Esophagus squamous epithelium (tissue), 5 donors: ENCODE results near the gene DMTF1. TPM values are rescaled to one million over a fixed set of nuclear protein-coding genes. Genes with fewer than 3 reads are reported as not detected.

Experiments used
- DNase-seq: peaks from one replicate; lab custom pipeline; 2025; lab: John Stamatoyannopoulos, UW
- H3K27ac ChIP-seq, 4 donors: fragments of 200-600 bp; sonication (generic); one replicate each; pipeline ENCODE4 v1.5.1; 2016 to 2019; ENCODE audit warnings: mild to moderate bottlenecking in 1 of 4
- H3K27me3 ChIP-seq, 4 donors: fragments of 200-600 bp; sonication (generic); 1 replicate in 3 of 4; 2 replicates in 1 of 4; pipeline versions ENCODE4 v1.5.1 to v1.6.0; 2017 to 2021; ENCODE audit warnings: antibody characterized with exemption in 1 of 4
- H3K36me3 ChIP-seq, 3 donors: fragments of 200-600 bp; sonication (generic); one replicate each; pipeline ENCODE4 v1.5.1; 2016 to 2019
- H3K4me1 ChIP-seq, 3 donors: fragments of 200-600 bp; sonication (generic); one replicate each; pipeline ENCODE4 v1.5.1; 2017 to 2019
- H3K4me3 ChIP-seq, 4 donors: fragments of 200-600 bp; sonication (generic); 1 replicate in 3 of 4; 2 replicates in 1 of 4; pipeline ENCODE4 v1.5.1; 2016 to 2019; ENCODE audit warnings: mild to moderate bottlenecking in 2 of 4, moderate library complexity in 1 of 4
- H3K9me3 ChIP-seq, 3 donors: fragments of 200-600 bp; sonication (generic); one replicate each; pipeline ENCODE4 v1.5.1; 2016 to 2019
- CTCF ChIP-seq, 6 experiments: fragments of 450-650 bp in 4 of 6; fragments of 200-600 bp in 2 of 6; sonication (generic) in 2 of 6; IDR thresholded peaks; one replicate each; pipeline ENCODE4 v1.5.1; 2016 to 2019; ENCODE audit warnings: antibody characterized with exemption in 6 of 6, mild to moderate bottlenecking in 4 of 6, moderate library complexity in 4 of 6
- POLR2A ChIP-seq, 4 donors: fragments of 450-650 bp; IDR thresholded peaks; one replicate each; pipeline ENCODE4 v1.6.1; 2017; ENCODE audit warnings: antibody characterized with exemption in 4 of 4, mild to moderate bottlenecking in 4 of 4, moderate library complexity in 3 of 4
- WGBS, 2 donors: methylation state at CpG; one replicate each; pipeline ENCODE4 v1.1.5; 2018; 5-methylcytosine and 5-hydroxymethylcytosine counted together
- intact Hi-C: fragments of 100-400 bp; cut with DNase I; formaldehyde crosslinking; loops from one replicate; pipeline ENCODE4 v1.15.0; 2022
- total RNA-seq, 4 donors: library from RNA; depleted of rRNA; stranded (reverse); fragments of >200 nt; gene quantifications; one replicate each; pipeline ENCODE4 v1.1.0, GENCODE V29; 2016
- donor health status: DM: yes; HTN: yes; CAD: no.

The DMTF1 gene
- total RNA-seq, 4 donors from 2014 or later = 16.5 to 75.2 (median 34.5) TPM

- intact Hi-C loops = no loop called here
- no peaks in the 10 kb centered on the region for H3K4me1 ChIP-seq
These were observed 19.2 kb downstream of the DMTF1 start for GRCh38 chr7:87171282-87171934.

GRCh38 chr7:87173471-87173870 lies 21.2 kb downstream of the DMTF1 start:
- H3K4me3 ChIP-seq = no peak overlapping the region

More at GRCh38 chr7:87171282-87171934, 19.2 kb downstream of the DMTF1 start:
- peaks cover 8 to 100% (median 36%) of the 10 kb centered on the region in 3 donors for H3K36me3 ChIP-seq
- TF ChIP-seq CTCF (IDR thresholded peaks at IDR 0.05) = no peak
- TF ChIP-seq POLR2A (IDR thresholded peaks at IDR 0.05) = no peak
- no peaks in the 10 kb centered on the region for H3K27me3 ChIP-seq
- H3K9me3 ChIP-seq = no peaks in the 10 kb centered on the region
- no peak overlapping the region for H3K27ac ChIP-seq
- DNase-seq = no peak
- H3K4me3 ChIP-seq = no peak overlapping the region

GRCh38 chr7:87178320-87178719 lies 26.1 kb downstream of the DMTF1 start:
- intact Hi-C loops = no loop called here
- WGBS, 2 donors = 97% methylated on average over 4 of the region's 4 CpGs
- Histone ChIP-seq H3K9me3 (no peaks in the 10 kb centered on the region), H3K27me3 (no peaks in the 10 kb centered on the region), H3K36me3 (peaks cover 4 to 98% (median 18%) of the 10 kb centered on the region in 3 donors), H3K27ac (no peak overlapping the region), H3K4me3 (no peak overlapping the region), H3K4me1 (no peaks in the 10 kb centered on the region)
- DNase-seq = no peak
- TF ChIP-seq POLR2A (IDR thresholded peaks at IDR 0.05) (no peak), CTCF (IDR thresholded peaks at IDR 0.05) (no peak)

More at GRCh38 chr7:87173471-87173870, 21.2 kb downstream of the DMTF1 start:
- DNase-seq = no peak
- WGBS, 2 donors = 92 to 100% methylated on average over 1 of the region's 1 CpG
- Histone ChIP-seq H3K9me3 (no peaks in the 10 kb centered on the region), H3K27me3 (no peaks in the 10 kb centered on the region), H3K36me3 (peaks cover 8 to 100% (median 24%) of the 10 kb centered on the region in 3 donors), H3K4me1 (no peaks in the 10 kb centered on the region), H3K27ac (no peak overlapping the region)
- no peak for TF ChIP-seq POLR2A (IDR thresholded peaks at IDR 0.05)
- TF ChIP-seq CTCF (IDR thresholded peaks at IDR 0.05) = no peak
- intact Hi-C loops = no loop called here

GRCh38 chr7:87179180-87179579 lies 26.9 kb downstream of the DMTF1 start:
- no peaks in the 10 kb centered on the region for H3K27me3 ChIP-seq
- WGBS, 2 donors = 92 to 100% methylated on average over 3 of the region's 3 CpGs
- no peak for DNase-seq
- H3K4me1 ChIP-seq = peaks cover 0 to 6% (median 2%) of the 10 kb centered on the region in 3 donors
- H3K9me3 ChIP-seq = no peaks in the 10 kb centered on the region
- intact Hi-C loops = no loop called here
- H3K4me3 ChIP-seq = no peak overlapping the region
- H3K36me3 ChIP-seq = peaks cover 6 to 98% (median 22%) of the 10 kb centered on the region in 3 donors
- no peak overlapping the region for H3K27ac ChIP-seq
- TF ChIP-seq POLR2A (IDR thresholded peaks at IDR 0.05) (no peak), CTCF (IDR thresholded peaks at IDR 0.05) (no peak)

- H3K27me3 ChIP-seq = no peaks in the 10 kb centered on the region
- H3K4me1 ChIP-seq = peaks cover 0 to 9% (median 2%) of the 10 kb centered on the region in 3 donors
- H3K9me3 ChIP-seq = no peaks in the 10 kb centered on the region
- WGBS, 2 donors = 93 to 100% methylated on average over 2 of the region's 2 CpGs
- H3K36me3 ChIP-seq = peaks cover 9 to 100% (median 11%) of the 10 kb centered on the region in 3 donors
- TF ChIP-seq POLR2A (IDR thresholded peaks at IDR 0.05) (no peak), CTCF (IDR thresholded peaks at IDR 0.05) (no peak)
- no peak overlapping the region for H3K27ac ChIP-seq
- DNase-seq = no peak
- intact Hi-C loops = no loop called here
- no peak overlapping the region for H3K4me3 ChIP-seq
These were observed 34.9 kb downstream of the DMTF1 start for GRCh38 chr7:87187120-87187519.
